B cell (primary cell): Measurements from ENCODE around the gene PARS2. TPM values are rescaled to one million over a fixed set of nuclear protein-coding genes. Genes with fewer than 3 reads are reported as not detected.

Experiments used
- ATAC-seq: fragments of 200-7000 bp; cut with Tn5 transposase; one replicate; pipeline ENCODE4 v1.10.0; 2021; ENCODE audit warnings: low read depth, mild to moderate bottlenecking, moderate number of reproducible peaks, moderate library complexity
- CTCF ChIA-PET: fragments of 350-600 bp; sonication (Branson Sonifier 250); formaldehyde crosslinking; loops from one replicate; lab custom pipeline; 2021; ENCODE audit warnings: antibody characterized with exemption, inconsistent platforms; lab: Charles Lee
- POLR2A ChIA-PET: fragments of 350-600 bp; sonication (Branson Sonifier 250); formaldehyde crosslinking; loops from one replicate; lab custom pipeline; 2021; ENCODE audit warnings: antibody characterized with exemption; lab: Charles Lee
- DNase-seq: peaks from one replicate; pipeline ENCODE4 v3.0.0; 2013
- H2AFZ ChIP-seq: 2 replicates; pipeline ENCODE4 v1.6.1; 2012; ENCODE audit warnings: mild to moderate bottlenecking, low read depth, low read length; ENCODE audit not compliant: insufficient read depth, poor library complexity, severe bottlenecking
- H3K27ac ChIP-seq, 2 donors: 1 replicate in 1 of 2; 2 replicates in 1 of 2; pipeline ENCODE4 v1.5.1; 2012 to 2013; ENCODE audit warnings: low read length in 2 of 2, mild to moderate bottlenecking in 2 of 2, moderate library complexity in 1 of 2
- H3K27me3 ChIP-seq, 4 experiments: fragments of 200-600 bp in 1 of 4; sonication (generic) in 1 of 4; replicated peaks in 1 of 4; 1 replicate in 2 of 4; 2 replicates in 2 of 4; pipeline versions ENCODE4 v1.6.1 to v1.7.0; 2013 to 2016; ENCODE audit warnings: low read length in 3 of 4, mild to moderate bottlenecking in 2 of 4, mixed read lengths in 1 of 4, moderate library complexity in 1 of 4; ENCODE audit not compliant: insufficient read depth in 4 of 4, control insufficient read depth in 3 of 4; ENCODE audit errors: control extremely low read depth in 1 of 4
- H3K36me3 ChIP-seq, 2 experiments: replicated peaks in 1 of 2; 1 replicate in 1 of 2; 2 replicates in 1 of 2; pipeline versions ENCODE4 v1.6.1 to v1.7.1; 2013; ENCODE audit warnings: low read length in 1 of 2; ENCODE audit not compliant: insufficient read depth in 2 of 2, control insufficient read depth in 1 of 2; ENCODE audit errors: control extremely low read depth in 1 of 2, extremely low read depth in 1 of 2
- H3K4me1 ChIP-seq, 2 donors: fragments of 200-600 bp in 1 of 2; sonication (generic) in 1 of 2; 1 replicate in 1 of 2; 2 replicates in 1 of 2; pipeline versions ENCODE4 v1.5.1 to v1.6.1; 2013 to 2017; ENCODE audit warnings: low read length in 2 of 2; ENCODE audit not compliant: control insufficient read depth in 2 of 2, insufficient read depth in 2 of 2
- H3K4me2 ChIP-seq: replicated peaks from 2 replicates; pipeline ENCODE3; 2012; ENCODE audit warnings: mild to moderate bottlenecking, low read depth, low read length; ENCODE audit not compliant: poor library complexity, severe bottlenecking
- H3K4me3 ChIP-seq, 5 experiments: fragments of 200-600 bp in 1 of 5; sonication (generic) in 1 of 5; 1 replicate in 3 of 5; 2 replicates in 2 of 5; pipeline versions ENCODE4 v1.5.1 to v1.7.0; 2011 to 2016; ENCODE audit warnings: low read length in 4 of 5, mild to moderate bottlenecking in 4 of 5, low read depth in 2 of 5, control low read depth in 1 of 5, moderate library complexity in 1 of 5; ENCODE audit not compliant: insufficient read depth in 1 of 5; ENCODE audit errors: control extremely low read depth in 1 of 5, extremely low read depth in 1 of 5
- H3K79me2 ChIP-seq: fragments of 200-600 bp; sonication (generic); one replicate; pipeline ENCODE4 v1.6.0; 2016; ENCODE audit warnings: low read length; ENCODE audit not compliant: control insufficient read depth, insufficient read depth
- H3K9ac ChIP-seq: fragments of 200-600 bp; sonication (generic); 2 replicates; pipeline ENCODE4 v1.6.1; 2017; ENCODE audit warnings: mild to moderate bottlenecking, low read length, moderate library complexity
- H3K9me3 ChIP-seq, 3 donors: one replicate each; pipeline versions ENCODE4 v1.6.1 to v1.7.1; 2013; ENCODE audit warnings: low read length in 2 of 3; ENCODE audit not compliant: control insufficient read depth in 2 of 3, insufficient read depth in 1 of 3; ENCODE audit errors: control extremely low read depth in 1 of 3
- H4K20me1 ChIP-seq: 2 replicates; pipeline ENCODE4 v1.6.0; 2012; ENCODE audit warnings: mild to moderate bottlenecking, low read length; ENCODE audit not compliant: insufficient read depth, control insufficient read depth, poor library complexity, severe bottlenecking
- H3K27ac Mint-ChIP-seq: one replicate; pipeline ENCODE4 v1.8.0; 2021; ENCODE audit warnings: mixed read lengths
- H3K27me3 Mint-ChIP-seq: one replicate; pipeline ENCODE4 v1.8.0; 2021; ENCODE audit warnings: mixed read lengths
- H3K4me1 Mint-ChIP-seq: one replicate; pipeline ENCODE4 v1.8.0; 2021; ENCODE audit warnings: mixed read lengths
- H3K4me3 Mint-ChIP-seq: one replicate; pipeline ENCODE4 v1.8.0; 2021; ENCODE audit warnings: mixed read lengths
- H3K9me3 Mint-ChIP-seq: one replicate; pipeline ENCODE4 v1.8.0; 2022; ENCODE audit warnings: mixed read lengths; ENCODE audit not compliant: insufficient read depth
- EZH2 ChIP-seq: IDR thresholded peaks from 2 replicates; pipeline ENCODE4 v1.6.1; 2012; ENCODE audit warnings: borderline replicate concordance, low read depth, mild to moderate bottlenecking, moderate library complexity, low read length; ENCODE audit not compliant: insufficient read depth, poor library complexity, severe bottlenecking
- WGBS: methylation state at CpG from one replicate; pipeline ENCODE4 v1.1.5; 2013; ENCODE audit warnings: missing lambda C conversion rate; ENCODE audit not compliant: insufficient coverage; 5-methylcytosine and 5-hydroxymethylcytosine counted together
- intact Hi-C: fragments of 100-400 bp; cut with micrococcal nuclease; formaldehyde crosslinking; loops from one replicate; pipeline ENCODE4 v1.10.0; 2022
- polyA plus RNA-seq: library from polyadenylated mRNA; depleted of rRNA; stranded (reverse); fragments of >200 nt; gene quantifications from 2 replicates; pipeline ENCODE4 v1.2.3, GENCODE V29; 2012
- total RNA-seq, 2 donors: library from RNA; stranded (reverse); fragments of 120-200 nt in 1 of 2; gene quantifications; 1 replicate in 1 of 2; 2 replicates in 1 of 2; pipeline versions ENCODE4 v1.2.3 to v1.2.4, GENCODE V29; 2013 to 2022
- TF ChIP-seq, protein P1 (sequence below): fragments of 200-600 bp; IDR thresholded peaks from one replicate; pipeline ENCODE4 v1.8.0; 2022; ENCODE audit warnings: antibody characterized with exemption, mild to moderate bottlenecking

Gene PARS2
- total and polyA plus RNA-seq, 2 donors (not counting 1 experiment from before 2014, with no cell fraction given), result 1.00 to 4.9 TPM

DNA sequence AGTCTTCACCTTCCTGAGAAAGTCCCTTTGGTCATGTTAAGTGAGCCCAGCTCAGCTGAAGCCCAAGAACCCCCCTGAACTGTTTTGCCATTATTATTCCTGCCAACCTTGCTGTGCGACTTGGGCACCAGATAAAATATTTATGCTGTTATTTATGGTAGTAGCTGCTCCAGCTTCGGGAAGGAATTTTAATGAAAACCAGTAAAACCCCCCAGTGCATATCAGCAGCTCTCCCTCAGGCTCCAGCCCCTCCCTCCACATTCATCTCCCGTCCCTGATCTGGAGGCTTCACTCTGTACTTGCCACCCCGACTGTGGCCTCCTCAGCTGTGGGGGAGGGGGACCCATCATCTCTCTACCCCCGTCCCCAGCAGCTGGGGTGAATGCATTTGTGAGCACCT is 24.1 kb upstream of the PARS2 start:
- Histone ChIP-seq H3K79me2 (no peaks in the 10 kb centered on the region), H3K4me3 (no peak overlapping the region), H2AFZ (no peak overlapping the region), H4K20me1 (no peaks in the 10 kb centered on the region), H3K9me3 (peaks cover 0 to 13% (median 4%) of the 10 kb centered on the region in 3 donors), H3K4me1 (no peaks in the 10 kb centered on the region), H3K36me3 (peaks cover 0 to 12% of the 10 kb centered on the region in 2 experiments), H3K27ac (no peak overlapping the region), H3K27me3 (no peaks in the 10 kb centered on the region), H3K4me2 (no peak overlapping the region), H3K9ac (no peak overlapping the region)
- intact Hi-C loops, result no loop called here
- WGBS, result no CpG with 5 or more reads among the region's 5 CpGs
- no peaks in the 10 kb centered on the region for H3K4me1 Mint-ChIP-seq
- H3K27me3 Mint-ChIP-seq, result no peaks in the 10 kb centered on the region
- ChIA-PET CTCF (interaction anchor here (0.6 to 1.3 kb wide), 2 partner anchors 13 to 15 kb away, joined by 4 to 6 read pairs; partner anchors contain the start of gene TTC22), POLR2A (interaction anchor here (0.7 kb wide), 1 partner anchor 757 kb away, joined by 3 read pairs; no protein-coding TSS in a partner anchor)
- no peak for DNase-seq
- no peak for TF ChIP-seq EZH2
- TF ChIP-seq, protein P1, sequence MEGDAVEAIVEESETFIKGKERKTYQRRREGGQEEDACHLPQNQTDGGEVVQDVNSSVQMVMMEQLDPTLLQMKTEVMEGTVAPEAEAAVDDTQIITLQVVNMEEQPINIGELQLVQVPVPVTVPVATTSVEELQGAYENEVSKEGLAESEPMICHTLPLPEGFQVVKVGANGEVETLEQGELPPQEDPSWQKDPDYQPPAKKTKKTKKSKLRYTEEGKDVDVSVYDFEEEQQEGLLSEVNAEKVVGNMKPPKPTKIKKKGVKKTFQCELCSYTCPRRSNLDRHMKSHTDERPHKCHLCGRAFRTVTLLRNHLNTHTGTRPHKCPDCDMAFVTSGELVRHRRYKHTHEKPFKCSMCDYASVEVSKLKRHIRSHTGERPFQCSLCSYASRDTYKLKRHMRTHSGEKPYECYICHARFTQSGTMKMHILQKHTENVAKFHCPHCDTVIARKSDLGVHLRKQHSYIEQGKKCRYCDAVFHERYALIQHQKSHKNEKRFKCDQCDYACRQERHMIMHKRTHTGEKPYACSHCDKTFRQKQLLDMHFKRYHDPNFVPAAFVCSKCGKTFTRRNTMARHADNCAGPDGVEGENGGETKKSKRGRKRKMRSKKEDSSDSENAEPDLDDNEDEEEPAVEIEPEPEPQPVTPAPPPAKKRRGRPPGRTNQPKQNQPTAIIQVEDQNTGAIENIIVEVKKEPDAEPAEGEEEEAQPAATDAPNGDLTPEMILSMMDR, result no peak
- H3K4me3 Mint-ChIP-seq, result no peak overlapping the region
- peaks cover 3% of the 10 kb centered on the region for H3K9me3 Mint-ChIP-seq
- no peak for ATAC-seq
- H3K27ac Mint-ChIP-seq, result no peak overlapping the region

DNA sequence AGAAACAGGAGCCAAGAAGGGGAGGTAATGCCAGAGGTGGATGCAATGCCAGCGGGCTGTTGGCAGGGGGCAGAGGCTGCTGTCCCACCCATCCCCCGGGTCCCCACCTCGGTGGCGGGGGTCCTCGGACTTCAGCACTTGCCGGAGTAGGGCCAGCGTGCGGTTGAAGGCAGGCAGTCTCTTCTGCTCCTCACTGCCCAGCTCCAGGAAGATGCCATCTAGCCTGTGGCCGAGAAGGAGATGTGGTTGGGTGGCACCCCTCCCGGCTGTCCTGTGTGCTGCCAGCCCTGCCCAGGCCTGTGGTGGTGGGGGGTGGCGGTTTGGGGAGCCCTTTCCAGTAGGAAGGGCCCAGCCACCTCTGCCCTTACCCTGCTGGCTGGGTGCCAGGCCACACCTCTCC is 23.3 kb upstream of the PARS2 start:
- no peaks in the 10 kb centered on the region for H3K4me1 ChIP-seq
- no peaks in the 10 kb centered on the region for H3K27me3 ChIP-seq
- no peak for ATAC-seq
- Mint-ChIP-seq H3K4me1 (no peaks in the 10 kb centered on the region), H3K9me3 (peaks cover 3% of the 10 kb centered on the region), H3K4me3 (no peak overlapping the region), H3K27me3 (no peaks in the 10 kb centered on the region), H3K27ac (no peak overlapping the region)
- H3K4me2 ChIP-seq, result no peak overlapping the region
- TF ChIP-seq EZH2, result no peak
- TF ChIP-seq, protein P1, result no peak
- H3K9ac ChIP-seq, result no peak overlapping the region
- POLR2A ChIA-PET, result no interaction called here
- WGBS, result 95% methylated on average over 8 of the region's 11 CpGs
- intact Hi-C loops, result no loop called here
- no peak overlapping the region for H3K4me3 ChIP-seq
- no peak overlapping the region for H3K27ac ChIP-seq
- no peak overlapping the region for H2AFZ ChIP-seq
- H3K36me3 ChIP-seq, result peaks cover 0 to 12% of the 10 kb centered on the region in 2 experiments
- H3K9me3 ChIP-seq, result peaks cover 0 to 9% (median 4%) of the 10 kb centered on the region in 3 donors
- no peak for DNase-seq
- CTCF ChIA-PET, result no interaction called here
- H4K20me1 ChIP-seq, result no peaks in the 10 kb centered on the region
- H3K79me2 ChIP-seq, result no peaks in the 10 kb centered on the region
